Measurements from ENCODE around the gene DENND2C. TPM values are rescaled to one million over a fixed set of nuclear protein-coding genes. Genes with fewer than 3 reads are reported as not detected.

The DENND2C gene
- total and polyA plus RNA-seq, 2 donors from 2014 or later: 0.88 to 2.5 TPM

- FAIRE-seq (no peak), DNase-seq (no peak)
- no peak overlapping the region for H3K27ac ChIP-seq (ENCODE audit: low read depth in 2 of 2, low read length in 2 of 2)
- no peaks in the 10 kb centered on the region for H3K27me3 ChIP-seq (ENCODE audit: control insufficient read depth, insufficient read depth, low read length)
- no peaks in the 10 kb centered on the region for H3K36me3 ChIP-seq (ENCODE audit: control insufficient read depth in 2 of 3, insufficient read depth in 3 of 3, low read length in 3 of 3)
- intact Hi-C loops (cut with DNase I): no loop called here
- H3K9me3 ChIP-seq (ENCODE audit: control insufficient read depth in 2 of 3, insufficient read depth in 1 of 3, low read length in 3 of 3): no peaks in the 10 kb centered on the region
- no peak for TF ChIP-seq CTCF (IDR thresholded peaks at IDR 0.05; ENCODE audit: borderline replicate concordance, extremely low read depth, insufficient read depth)
- H3K4me3 ChIP-seq (ENCODE audit: low read length in 3 of 3): no peak overlapping the region
- H3K9ac ChIP-seq (ENCODE audit: low read length in 3 of 3): no peak overlapping the region
- no peaks in the 10 kb centered on the region for H3K4me1 ChIP-seq (ENCODE audit: control insufficient read depth in 2 of 3, insufficient read depth in 2 of 3, low read depth in 1 of 3, low read length in 3 of 3)
Observed at GRCh38 chr1:114597949-114598348, 71.9 kb downstream of the DENND2C start.

GRCh38 chr1:114595602-114596001, 74.2 kb downstream of the DENND2C start:
- Histone ChIP-seq H3K4me3 (ENCODE audit: low read length in 3 of 3) (no peak overlapping the region), H3K36me3 (ENCODE audit: control insufficient read depth in 2 of 3, insufficient read depth in 3 of 3, low read length in 3 of 3) (no peaks in the 10 kb centered on the region), H3K27me3 (ENCODE audit: control insufficient read depth, insufficient read depth, low read length) (no peaks in the 10 kb centered on the region), H3K4me1 (ENCODE audit: control insufficient read depth in 2 of 3, insufficient read depth in 2 of 3, low read depth in 1 of 3, low read length in 3 of 3) (no peaks in the 10 kb centered on the region), H3K9ac (ENCODE audit: low read length in 3 of 3) (no peak overlapping the region), H3K27ac (ENCODE audit: low read depth in 2 of 2, low read length in 2 of 2) (no peak overlapping the region), H3K9me3 (ENCODE audit: control insufficient read depth in 2 of 3, insufficient read depth in 1 of 3, low read length in 3 of 3) (no peaks in the 10 kb centered on the region)
- FAIRE-seq (no peak), DNase-seq (no peak)
- intact Hi-C loops (cut with DNase I): no loop called here
- no peak for TF ChIP-seq CTCF (IDR thresholded peaks at IDR 0.05; ENCODE audit: borderline replicate concordance, extremely low read depth, insufficient read depth)

GRCh38 chr1:114594046-114594445, 75.8 kb downstream of the DENND2C start:
- TF ChIP-seq CTCF (IDR thresholded peaks at IDR 0.05; ENCODE audit: borderline replicate concordance, extremely low read depth, insufficient read depth): no peak
- Histone ChIP-seq H3K4me1 (ENCODE audit: control insufficient read depth in 2 of 3, insufficient read depth in 2 of 3, low read depth in 1 of 3, low read length in 3 of 3) (no peaks in the 10 kb centered on the region), H3K9me3 (ENCODE audit: control insufficient read depth in 2 of 3, insufficient read depth in 1 of 3, low read length in 3 of 3) (no peaks in the 10 kb centered on the region), H3K4me3 (ENCODE audit: low read length in 3 of 3) (no peak overlapping the region), H3K9ac (ENCODE audit: low read length in 3 of 3) (no peak overlapping the region), H3K27me3 (ENCODE audit: control insufficient read depth, insufficient read depth, low read length) (no peaks in the 10 kb centered on the region), H3K36me3 (ENCODE audit: control insufficient read depth in 2 of 3, insufficient read depth in 3 of 3, low read length in 3 of 3) (no peaks in the 10 kb centered on the region), H3K27ac (ENCODE audit: low read depth in 2 of 2, low read length in 2 of 2) (no peak overlapping the region)
- intact Hi-C loops (cut with DNase I): no loop called here
- no peak for FAIRE-seq
- no peak for DNase-seq

- TF ChIP-seq CTCF (IDR thresholded peaks at IDR 0.05; ENCODE audit: borderline replicate concordance, extremely low read depth, insufficient read depth): no peak
- Histone ChIP-seq H3K4me3 (ENCODE audit: low read length in 3 of 3) (no peak overlapping the region), H3K4me1 (ENCODE audit: control insufficient read depth in 2 of 3, insufficient read depth in 2 of 3, low read depth in 1 of 3, low read length in 3 of 3) (no peaks in the 10 kb centered on the region), H3K9me3 (ENCODE audit: control insufficient read depth in 2 of 3, insufficient read depth in 1 of 3, low read length in 3 of 3) (no peaks in the 10 kb centered on the region), H3K9ac (ENCODE audit: low read length in 3 of 3) (no peak overlapping the region), H3K36me3 (ENCODE audit: control insufficient read depth in 2 of 3, insufficient read depth in 3 of 3, low read length in 3 of 3) (no peaks in the 10 kb centered on the region), H3K27ac (ENCODE audit: low read depth in 2 of 2, low read length in 2 of 2) (no peak overlapping the region), H3K27me3 (ENCODE audit: control insufficient read depth, insufficient read depth, low read length) (no peaks in the 10 kb centered on the region)
- intact Hi-C loops (cut with DNase I): no loop called here
- DNase-seq (no peak), FAIRE-seq (no peak)
Observed at GRCh38 chr1:114589122-114589521, 80.7 kb downstream of the DENND2C start.
